ENCODE data around the gene GH1. TPM values are rescaled to one million over a fixed set of nuclear protein-coding genes. Genes with fewer than 3 reads are reported as not detected.

Gene GH1
- total and polyA plus RNA-seq, 4 donors = not detected

DNA sequence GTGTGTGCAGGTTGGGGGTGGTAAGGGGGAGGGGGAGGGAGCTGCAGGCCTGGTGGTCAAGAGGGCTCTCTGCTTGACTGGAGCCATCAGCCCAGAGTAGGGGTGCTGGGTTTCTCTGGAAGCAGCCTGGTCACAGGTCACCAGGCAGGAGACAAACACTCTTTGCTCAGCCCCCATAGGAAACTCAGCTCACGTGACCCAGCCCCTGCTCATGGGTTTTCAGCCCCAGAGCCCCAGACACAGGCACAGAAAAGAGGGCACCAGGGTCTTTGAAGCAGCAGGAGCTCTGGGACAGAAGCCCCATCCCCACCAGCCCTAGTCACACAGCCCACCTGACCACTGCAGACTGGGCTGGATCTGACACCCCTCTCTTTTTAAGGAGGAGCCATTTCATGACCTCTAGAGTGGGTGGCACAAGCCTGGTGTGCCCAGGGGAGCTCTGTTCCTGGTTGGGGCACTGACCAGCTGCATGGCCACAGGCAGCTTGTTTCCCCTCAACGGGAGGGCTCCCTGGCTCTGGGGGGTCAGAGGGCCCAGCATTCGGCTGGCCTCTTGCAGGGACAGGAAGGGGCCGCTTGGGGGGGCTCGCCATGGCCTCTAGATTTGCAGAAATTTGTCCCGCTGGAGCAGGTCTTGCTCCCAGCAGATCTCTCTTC is 27.3 kb upstream of the GH1 start:
- H3K27ac ChIP-seq (ENCODE audit: low read depth in 1 of 2, low read length in 2 of 2) = no peak overlapping the region
- H3K27me3 ChIP-seq (ENCODE audit: control insufficient read depth in 4 of 4, insufficient read depth in 4 of 4, low read length in 3 of 4) = no peaks in the 10 kb centered on the region
- TF ChIP-seq YY1 (IDR thresholded peaks at IDR 0.05) (no peak), HNF4G (IDR thresholded peaks at IDR 0.05) (no peak), GABPA (IDR thresholded peaks at IDR 0.05 in 1 of 2, conservative IDR thresholded peaks at IDR 0.05 in 1 of 2) (no peak), NR2F2 (IDR thresholded peaks at IDR 0.05) (no peak), SP1 (IDR thresholded peaks at IDR 0.05) (no peak), ATF3 (IDR thresholded peaks at IDR 0.05) (no peak)
- TF ChIP-seq, protein P1, sequence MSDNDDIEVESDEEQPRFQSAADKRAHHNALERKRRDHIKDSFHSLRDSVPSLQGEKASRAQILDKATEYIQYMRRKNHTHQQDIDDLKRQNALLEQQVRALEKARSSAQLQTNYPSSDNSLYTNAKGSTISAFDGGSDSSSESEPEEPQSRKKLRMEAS (IDR thresholded peaks at IDR 0.05) = no peak
- H3K4me1 ChIP-seq (ENCODE audit: control insufficient read depth in 4 of 4, insufficient read depth in 4 of 4, low read length in 3 of 4) = peaks cover 0 to 4% (median 0%) of the 10 kb centered on the region in 4 donors
- no peaks in the 10 kb centered on the region for H3K9me3 ChIP-seq (ENCODE audit: control insufficient read depth in 4 of 4, low read length in 3 of 4)
- WGBS = 65% methylated on average over 6 of the region's 6 CpGs
- DNase-seq (ENCODE audit: low spot score) = no peak
- no peak overlapping the region for H3K9ac ChIP-seq (ENCODE audit: low read depth in 1 of 2, low read length in 2 of 2)
- no peaks in the 10 kb centered on the region for H3K36me3 ChIP-seq (ENCODE audit: control insufficient read depth in 4 of 4, insufficient read depth in 3 of 4, low read depth in 1 of 4, low read length in 3 of 4)
- H3K4me3 ChIP-seq (ENCODE audit: low read depth in 1 of 3, low read length in 3 of 3) = no peak overlapping the region

DNA sequence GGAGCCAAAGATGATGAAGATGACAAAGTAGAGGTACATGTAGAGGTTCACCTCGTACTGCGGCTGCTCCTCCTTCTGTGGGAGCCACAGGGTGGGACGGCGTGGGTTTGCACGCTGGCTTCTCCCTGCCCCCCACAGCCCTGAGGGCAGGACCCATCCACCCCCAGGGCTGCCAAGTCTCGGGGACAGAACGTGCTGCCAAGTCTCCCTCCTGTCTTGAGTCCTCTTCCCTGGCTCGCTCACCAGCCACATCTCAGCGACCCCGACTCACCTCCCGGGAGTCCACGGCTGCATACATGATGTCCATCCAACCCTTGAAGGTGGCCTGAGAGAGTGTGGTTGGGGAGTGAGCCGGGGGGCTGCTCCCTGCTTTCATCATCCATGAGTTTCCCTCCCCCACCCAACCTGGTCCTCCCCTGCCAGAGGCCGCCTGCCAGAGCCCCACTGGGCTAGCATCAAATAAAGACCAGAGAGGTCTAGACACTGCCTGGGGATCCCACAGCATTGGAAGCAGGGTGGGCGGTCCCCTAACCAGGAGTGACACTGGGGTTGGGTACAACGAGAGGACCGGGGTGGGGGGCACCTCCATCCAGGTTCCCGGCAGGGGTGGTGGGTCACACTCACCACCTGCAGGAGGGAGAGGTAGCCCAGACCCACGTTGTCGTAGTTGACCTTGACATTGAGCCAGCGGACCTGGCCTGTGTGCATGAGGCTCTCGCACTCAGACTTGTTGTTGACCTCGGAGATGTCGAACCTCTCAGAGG is 26.3 kb upstream of the GH1 start:
- H3K27ac ChIP-seq (ENCODE audit: low read depth in 1 of 2, low read length in 2 of 2) = no peak overlapping the region
- H3K4me1 ChIP-seq (ENCODE audit: control insufficient read depth in 4 of 4, insufficient read depth in 4 of 4, low read length in 3 of 4) = peaks cover 0 to 4% (median 0%) of the 10 kb centered on the region in 4 donors
- DNase-seq (ENCODE audit: low spot score) = no peak

DNA sequence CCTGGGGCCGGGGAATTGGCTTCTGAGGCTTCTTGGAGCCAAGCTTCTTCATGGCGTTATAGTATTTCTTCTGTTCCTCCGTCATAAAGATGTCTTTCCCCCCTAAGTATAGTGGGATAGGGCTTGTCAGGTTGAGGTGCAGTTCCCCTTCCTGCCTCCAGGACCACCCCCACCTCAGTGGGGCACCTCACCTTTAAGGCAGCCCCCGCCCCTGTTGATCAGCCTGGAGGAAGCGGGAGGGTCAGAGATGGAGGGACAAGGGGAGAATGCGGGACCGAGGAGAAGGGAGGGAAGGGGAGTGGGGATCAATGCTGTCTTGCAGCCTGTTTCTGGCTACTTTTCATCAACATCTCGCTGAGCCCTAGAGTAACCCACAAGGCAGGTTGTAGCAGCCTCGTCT is 25.1 kb upstream of the GH1 start:
- no peak overlapping the region for H3K9ac ChIP-seq (ENCODE audit: low read depth in 1 of 2, low read length in 2 of 2)
- H3K9me3 ChIP-seq (ENCODE audit: control insufficient read depth in 4 of 4, low read length in 3 of 4) = no peaks in the 10 kb centered on the region
- no peak for TF ChIP-seq RAD21 (IDR thresholded peaks at IDR 0.05)
- TF ChIP-seq, protein P1 (IDR thresholded peaks at IDR 0.05) = no peak
- no peak for TF ChIP-seq RXRA (IDR thresholded peaks at IDR 0.05)
- TF ChIP-seq, protein P2, sequence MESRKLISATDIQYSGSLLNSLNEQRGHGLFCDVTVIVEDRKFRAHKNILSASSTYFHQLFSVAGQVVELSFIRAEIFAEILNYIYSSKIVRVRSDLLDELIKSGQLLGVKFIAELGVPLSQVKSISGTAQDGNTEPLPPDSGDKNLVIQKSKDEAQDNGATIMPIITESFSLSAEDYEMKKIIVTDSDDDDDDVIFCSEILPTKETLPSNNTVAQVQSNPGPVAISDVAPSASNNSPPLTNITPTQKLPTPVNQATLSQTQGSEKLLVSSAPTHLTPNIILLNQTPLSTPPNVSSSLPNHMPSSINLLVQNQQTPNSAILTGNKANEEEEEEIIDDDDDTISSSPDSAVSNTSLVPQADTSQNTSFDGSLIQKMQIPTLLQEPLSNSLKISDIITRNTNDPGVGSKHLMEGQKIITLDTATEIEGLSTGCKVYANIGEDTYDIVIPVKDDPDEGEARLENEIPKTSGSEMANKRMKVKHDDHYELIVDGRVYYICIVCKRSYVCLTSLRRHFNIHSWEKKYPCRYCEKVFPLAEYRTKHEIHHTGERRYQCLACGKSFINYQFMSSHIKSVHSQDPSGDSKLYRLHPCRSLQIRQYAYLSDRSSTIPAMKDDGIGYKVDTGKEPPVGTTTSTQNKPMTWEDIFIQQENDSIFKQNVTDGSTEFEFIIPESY (IDR thresholded peaks at IDR 0.05) = no peak
- TF ChIP-seq HNF4G (IDR thresholded peaks at IDR 0.05) = no peak
- TF ChIP-seq HNF4A (conservative IDR thresholded peaks at IDR 0.05) = no peak
- no peak for TF ChIP-seq ATF3 (IDR thresholded peaks at IDR 0.05)
- H3K36me3 ChIP-seq (ENCODE audit: control insufficient read depth in 4 of 4, insufficient read depth in 3 of 4, low read depth in 1 of 4, low read length in 3 of 4) = no peaks in the 10 kb centered on the region
- H3K27me3 ChIP-seq (ENCODE audit: control insufficient read depth in 4 of 4, insufficient read depth in 4 of 4, low read length in 3 of 4) = no peaks in the 10 kb centered on the region
- 91% methylated on average over 9 of the region's 9 CpGs for WGBS
- H3K27ac ChIP-seq (ENCODE audit: low read depth in 1 of 2, low read length in 2 of 2) = no peak overlapping the region
- DNase-seq (ENCODE audit: low spot score) = no peak
- no peak overlapping the region for H3K4me3 ChIP-seq (ENCODE audit: low read depth in 1 of 3, low read length in 3 of 3)
- peaks cover 0 to 4% (median 0%) of the 10 kb centered on the region in 4 donors for H3K4me1 ChIP-seq (ENCODE audit: control insufficient read depth in 4 of 4, insufficient read depth in 4 of 4, low read length in 3 of 4)

More for the DNA sequence above, 26.3 kb upstream of the GH1 start:
- Histone ChIP-seq H3K4me3 (ENCODE audit: low read depth in 1 of 3, low read length in 3 of 3) (no peak overlapping the region), H3K9ac (ENCODE audit: low read depth in 1 of 2, low read length in 2 of 2) (no peak overlapping the region), H3K36me3 (ENCODE audit: control insufficient read depth in 4 of 4, insufficient read depth in 3 of 4, low read depth in 1 of 4, low read length in 3 of 4) (no peaks in the 10 kb centered on the region), H3K27me3 (ENCODE audit: control insufficient read depth in 4 of 4, insufficient read depth in 4 of 4, low read length in 3 of 4) (no peaks in the 10 kb centered on the region), H3K9me3 (ENCODE audit: control insufficient read depth in 4 of 4, low read length in 3 of 4) (no peaks in the 10 kb centered on the region)
- no peak for TF ChIP-seq JUND (IDR thresholded peaks at IDR 0.05)
- no peak for TF ChIP-seq SP1 (IDR thresholded peaks at IDR 0.05)
- TF ChIP-seq, protein P1 (IDR thresholded peaks at IDR 0.05) = no peak
- TF ChIP-seq ATF3 (IDR thresholded peaks at IDR 0.05) = no peak
- no peak for TF ChIP-seq YY1 (IDR thresholded peaks at IDR 0.05)
- no peak for TF ChIP-seq TAF1 (conservative IDR thresholded peaks at IDR 0.05)
- 88% methylated on average over 24 of the region's 24 CpGs for WGBS
